ENCODE measurements around the gene CHRNA5.

Gene CHRNA5

DNA sequence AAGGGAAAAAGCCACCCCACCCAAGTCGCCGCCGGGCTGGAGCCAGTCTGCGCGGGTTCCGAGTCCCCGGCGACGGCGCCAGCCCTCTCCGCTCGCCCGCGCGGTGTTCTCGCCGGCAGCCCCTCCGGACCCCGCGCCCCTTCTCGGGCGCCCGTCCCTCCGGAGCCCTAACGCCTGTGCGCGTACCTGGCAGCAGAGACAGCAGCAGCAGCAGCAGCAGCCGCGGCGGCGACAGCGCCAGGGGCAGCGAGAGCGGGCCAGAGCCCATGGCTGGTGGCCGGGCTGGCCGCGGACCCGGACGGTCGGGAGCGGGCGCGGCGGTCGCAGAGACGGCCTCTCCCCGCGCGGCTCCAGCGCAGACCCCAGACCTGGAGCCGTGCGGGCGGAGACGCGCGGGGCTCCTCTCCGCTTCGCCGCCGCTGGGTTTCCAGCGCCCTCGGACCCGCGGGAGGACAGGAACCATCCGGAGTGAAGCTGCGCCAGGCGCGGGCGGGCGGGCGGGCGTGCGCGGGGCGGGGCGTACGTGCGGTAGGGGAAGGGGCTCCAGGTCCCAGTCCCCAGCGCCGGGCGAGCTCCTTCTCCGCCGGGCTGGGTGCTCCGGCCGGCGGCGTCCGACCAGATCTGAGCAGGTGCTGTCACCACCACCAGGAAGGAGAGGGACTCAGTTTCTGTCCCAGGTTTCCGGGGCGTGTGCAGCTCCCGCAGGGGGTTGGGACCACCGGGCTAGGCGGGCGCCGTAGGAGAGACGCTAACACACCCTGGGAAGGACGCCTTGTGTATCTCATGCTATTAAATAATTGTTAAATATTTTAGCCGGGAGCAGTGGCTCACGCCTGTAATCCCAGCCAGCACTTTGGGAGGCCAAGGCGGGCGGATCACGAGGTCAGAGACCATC lies 55.5 kb downstream of the CHRNA5 start, which contains the start of gene CHRNA3:
CHRNA3 (minus strand) TSS at position 470 of the 895 bp plus-strand sequence; CDS start at position 268, 202 bp downstream.
- DNase-seq (ENCODE audit: low read depth) = no peak

DNA sequence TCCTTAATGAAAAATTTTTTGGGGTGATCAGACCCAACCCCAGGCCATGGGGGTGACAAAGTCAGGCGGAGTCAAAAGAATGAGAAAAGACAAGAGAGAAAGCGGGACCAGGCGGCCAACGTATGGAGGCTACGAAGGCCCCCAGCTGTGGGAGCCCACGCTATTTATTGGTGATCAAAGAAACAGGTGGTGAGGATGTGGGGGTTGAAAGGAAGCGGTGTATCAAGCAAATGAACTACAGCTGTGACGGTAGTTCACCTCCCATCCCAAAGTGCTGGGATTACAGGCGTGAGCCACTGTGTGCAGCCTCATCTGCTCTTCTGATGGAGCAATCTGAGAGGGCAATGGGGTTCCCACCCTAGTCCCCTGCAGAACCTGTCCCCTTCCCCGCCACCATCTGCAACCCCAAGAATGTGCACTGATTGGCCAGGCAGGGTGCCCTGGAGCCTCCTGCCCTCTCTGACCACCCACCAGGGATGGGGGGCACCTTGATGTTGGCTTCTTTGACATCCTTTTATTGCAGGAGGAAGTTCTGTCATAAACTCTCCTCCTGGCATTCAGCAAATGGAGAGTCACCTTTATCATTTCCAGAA lies 56.6 kb downstream of the CHRNA5 start:
- no peak for DNase-seq (ENCODE audit: low read depth)

GRCh38 chr15:78623786-78624497 lies 58.6 kb downstream of the CHRNA5 start:
- no peak for DNase-seq (ENCODE audit: low read depth)

- no peak for DNase-seq (ENCODE audit: low read depth)
These were observed 59.6 kb downstream of the CHRNA5 start for GRCh38 chr15:78624651-78625590.

DNA sequence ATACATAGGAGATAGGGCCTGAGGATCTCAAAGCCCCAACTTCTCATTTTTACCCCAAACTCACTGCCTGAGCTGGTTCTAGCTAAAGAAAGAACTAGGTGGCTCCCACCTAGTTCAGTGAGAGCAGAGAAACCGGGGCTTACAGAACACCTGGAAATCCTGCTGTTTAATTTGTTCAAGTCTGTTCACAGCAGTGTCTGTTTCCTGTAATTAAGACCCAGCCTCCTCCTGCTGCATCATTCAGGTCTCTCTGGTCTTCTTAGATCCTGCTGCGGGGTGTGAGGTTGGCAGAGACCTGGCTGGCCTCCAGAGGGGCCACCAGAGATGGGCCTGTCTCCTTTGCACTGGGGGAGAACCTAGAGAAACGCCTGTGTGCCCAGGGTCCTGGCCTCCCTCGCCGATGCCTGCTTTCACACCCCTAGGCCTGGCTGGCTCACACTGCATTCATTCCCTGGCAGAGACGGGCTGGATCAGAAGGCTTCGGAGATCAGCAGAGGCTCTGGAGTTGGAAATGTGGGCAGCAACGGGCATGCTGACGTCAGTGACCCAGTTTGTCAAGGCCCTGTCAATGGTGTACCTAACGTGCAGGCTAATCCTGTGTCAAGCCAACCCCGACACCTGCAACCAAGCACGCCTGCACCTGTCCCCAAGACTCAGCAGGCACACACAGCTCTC lies 60.4 kb downstream of the CHRNA5 start:
- DNase-seq (ENCODE audit: low read depth) = no peak

GRCh38 chr15:78626381-78626995 lies 61.2 kb downstream of the CHRNA5 start:
- DNase-seq (ENCODE audit: low read depth) = no peak

GRCh38 chr15:78627348-78627747 lies 62.0 kb downstream of the CHRNA5 start:
- no peak for DNase-seq (ENCODE audit: low read depth)

GRCh38 chr15:78628227-78628626 lies 62.9 kb downstream of the CHRNA5 start:
- no peak for DNase-seq (ENCODE audit: low read depth)

- DNase-seq (ENCODE audit: low read depth) = no peak
These were observed 63.9 kb downstream of the CHRNA5 start for GRCh38 chr15:78629031-78629715.

GRCh38 chr15:78629716-78630065 lies 64.4 kb downstream of the CHRNA5 start:
- DNase-seq (ENCODE audit: low read depth) = no peak

DNA sequence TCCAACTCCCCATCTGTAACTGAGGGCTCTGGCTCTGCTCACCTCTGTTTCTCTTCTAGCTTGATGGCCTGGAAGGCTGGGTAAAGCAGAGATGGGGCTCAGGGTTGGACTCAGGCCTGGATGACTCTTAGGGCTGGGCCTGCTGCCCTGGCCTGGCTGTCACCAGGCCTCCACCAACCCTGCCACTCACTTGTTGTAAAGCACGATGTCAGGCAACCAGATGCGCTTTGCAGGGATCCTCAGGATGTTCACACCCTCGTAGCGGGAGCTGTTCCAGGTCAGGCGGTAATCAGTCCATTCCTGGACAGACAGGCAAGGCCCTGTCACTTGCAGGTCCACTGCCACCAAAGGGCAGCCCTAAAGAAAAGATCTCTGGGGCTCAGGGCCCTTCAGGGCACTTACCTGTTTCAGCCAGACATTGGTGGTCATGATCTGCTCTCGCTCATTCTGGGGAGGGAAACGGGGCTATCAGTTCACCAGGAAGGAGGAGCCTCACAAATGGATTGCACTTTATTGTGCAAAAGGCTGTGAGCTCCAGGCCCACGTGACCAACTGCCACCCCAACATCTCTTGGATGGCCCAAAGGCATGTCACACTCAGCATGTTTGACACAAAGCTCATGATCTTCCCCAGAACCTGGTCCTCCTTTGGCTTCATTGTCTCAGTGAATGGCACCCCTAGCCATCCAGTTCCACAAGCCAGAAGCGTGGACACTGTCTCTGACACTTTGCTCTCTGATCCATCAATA lies 65.7 kb downstream of the CHRNA5 start:
- DNase-seq (ENCODE audit: low read depth) = no peak

- DNase-seq (ENCODE audit: low read depth) = no peak
These were observed 68.0 kb downstream of the CHRNA5 start for GRCh38 chr15:78633348-78633747.

- DNase-seq (ENCODE audit: low read depth) = no peak
These were observed 69.2 kb downstream of the CHRNA5 start for GRCh38 chr15:78634210-78635145.

DNA sequence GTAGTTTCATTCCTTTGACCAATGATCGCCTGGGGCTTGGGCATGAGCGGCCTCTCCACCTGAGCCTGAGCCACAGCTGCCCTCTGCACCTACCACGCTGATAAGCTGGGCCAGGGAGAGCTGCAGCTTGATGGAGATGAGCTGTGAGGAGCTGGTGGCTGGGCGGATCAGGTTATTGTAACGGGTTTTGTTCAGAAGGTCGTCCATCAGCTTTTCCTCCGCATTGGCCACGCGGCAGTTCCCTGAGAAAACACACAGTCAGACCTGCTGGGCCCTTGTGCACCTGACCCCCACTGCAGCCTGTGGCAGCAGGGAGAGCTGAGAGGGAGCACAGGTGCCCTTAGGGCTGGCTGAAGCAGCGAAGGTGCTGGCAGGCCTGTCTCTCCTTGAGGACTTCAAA lies 70.0 kb downstream of the CHRNA5 start:
- no peak for DNase-seq (ENCODE audit: low read depth)

DNA sequence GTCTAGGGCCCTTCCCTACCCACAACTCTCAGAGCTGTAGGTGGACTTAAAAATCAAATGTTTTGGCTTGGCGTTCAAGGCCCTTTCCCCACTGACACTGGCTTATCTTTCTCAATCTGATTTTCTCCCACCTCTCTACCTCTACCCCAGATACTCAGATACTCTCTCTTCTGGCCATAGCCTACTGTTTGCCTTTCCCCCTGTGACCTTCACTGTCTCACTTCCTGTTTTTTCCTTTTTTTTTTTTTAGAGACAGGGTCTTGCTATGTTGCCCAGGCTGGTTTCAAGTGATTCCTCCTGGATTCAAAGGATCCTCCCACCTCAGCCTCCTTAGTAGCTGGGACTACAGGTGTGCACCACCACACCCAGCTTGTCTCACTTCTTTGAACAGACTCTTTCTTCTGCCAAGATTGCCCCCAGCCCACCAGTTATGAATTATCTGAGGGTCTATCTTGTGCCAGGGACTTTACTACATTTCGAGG lies 71.1 kb downstream of the CHRNA5 start:
- DNase-seq (ENCODE audit: low read depth) = no peak

GRCh38 chr15:78637776-78638435 lies 72.6 kb downstream of the CHRNA5 start:
- DNase-seq (ENCODE audit: low read depth) = no peak

DNA sequence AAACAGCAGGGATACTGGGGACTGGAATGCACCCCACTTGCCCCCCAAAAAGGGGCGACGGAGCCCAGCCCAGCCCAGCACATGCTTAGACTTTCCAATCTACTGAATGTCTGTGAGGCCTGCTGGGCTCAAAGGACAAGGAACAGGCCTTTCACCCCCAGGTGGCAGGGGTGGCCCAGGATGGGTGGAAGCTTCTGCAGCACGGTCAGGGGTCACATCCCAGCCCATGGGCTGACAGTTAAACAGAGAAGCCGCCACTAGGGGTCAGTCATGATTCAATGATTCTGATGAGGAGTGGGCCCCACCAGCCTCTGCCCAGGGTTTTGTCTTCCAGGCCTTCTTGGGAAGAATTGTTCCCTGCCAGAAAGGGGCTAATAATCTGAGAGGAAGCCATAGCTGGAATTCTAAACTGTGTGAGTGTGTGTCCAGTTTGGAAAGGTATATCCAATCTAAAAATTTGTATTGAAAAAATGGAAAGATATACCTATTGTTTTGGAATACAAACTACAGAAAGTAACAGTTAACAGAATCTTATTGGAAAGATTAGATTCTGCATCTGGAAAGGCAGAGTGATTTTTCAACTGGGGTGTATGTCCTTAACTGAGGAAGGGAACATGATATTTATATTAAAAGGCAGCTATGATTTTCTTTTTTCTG lies 73.5 kb downstream of the CHRNA5 start:
- DNase-seq (ENCODE audit: low read depth) = no peak

Measured in stimulated activated CD8-positive, alpha-beta memory T cell treated with anti-CD3 and anti-CD28 coated beads, Interleukin-7, amount 100 ng/mL, for 24 hours (primary cell).